ENCODE measurements around the gene DPYD. TPM values are rescaled to one million over a fixed set of nuclear protein-coding genes. Genes with fewer than 3 reads are reported as not detected.

The DPYD gene
- total and polyA plus RNA-seq, 10 of the 15 experiments (the other 5 are each of a cell fraction or from before 2014, with no cell fraction given) = 5.7 to 23.8 (median 10.2) TPM

- H3K9ac ChIP-seq (ENCODE audit: control insufficient read depth, insufficient read depth, low read length) = no peak overlapping the region
- H3K4me3 ChIP-seq = no peak overlapping the region
- intact Hi-C loops (cut with micrococcal nuclease; ENCODE audit: unreplicated experiment) (no loop called here), in situ Hi-C loops (cut with MboI) (loop anchor here (25.0 kb wide), 1 partner anchor 853 kb away; no protein-coding TSS in a partner anchor)
- ChIA-PET RAD21 (ENCODE audit: unreplicated experiment) (no interaction called here), POLR2A (interaction anchor here (0.6 to 0.7 kb wide), 2 partner anchors 176 to 183 kb away, joined by 3 to 5 read pairs; no protein-coding TSS in a partner anchor), SMC1A (ENCODE audit: uncharacterized antibody, unreplicated experiment) (no interaction called here), CTCF (interaction anchor here (1.1 kb wide), 2 partner anchors 570 to 571 kb away, joined by 3 to 4 read pairs; no protein-coding TSS in a partner anchor)
- no peaks in the 10 kb centered on the region for H3K9me3 ChIP-seq (replicated peaks; ENCODE audit: control insufficient read depth, insufficient read depth, low read length)
- no peaks in the 10 kb centered on the region for H3K79me2 ChIP-seq (ENCODE audit: control insufficient read depth, insufficient read depth, low read length)
- ATAC-seq = no peak
- no peaks in the 10 kb centered on the region for H3K27me3 ChIP-seq (replicated peaks in 1 of 2; ENCODE audit: control insufficient read depth in 2 of 2, insufficient read depth in 2 of 2, low read length in 1 of 2)
- no TSS peak for BruUV-seq (replicated peaks)
- DNase-seq (ENCODE audit: low read depth, low spot score) = no peak
- H4K20me1 ChIP-seq (ENCODE audit: control insufficient read depth, insufficient read depth) = no peaks in the 10 kb centered on the region
- H3K4me1 ChIP-seq (ENCODE audit: control insufficient read depth, insufficient read depth, low read length) = no peaks in the 10 kb centered on the region
- H3K27ac ChIP-seq (ENCODE audit: control insufficient read depth, insufficient read depth) = no peak overlapping the region
- peak; percentile 27 for FAIRE-seq
- no peak overlapping the region for H3K4me2 ChIP-seq (ENCODE audit: control insufficient read depth, insufficient read depth)
- H2AFZ ChIP-seq (ENCODE audit: control insufficient read depth, low read depth, low read length) = no peak overlapping the region
- H3K36me3 ChIP-seq (ENCODE audit: control insufficient read depth in 2 of 2, insufficient read depth in 2 of 2, low read length in 1 of 2) = no peaks in the 10 kb centered on the region
- WGBS (ENCODE audit: insufficient coverage, insufficient replicate concordance, low lambda C conversion rate, missing lambda C conversion rate) = no CpG with 5 or more reads among the region's 3 CpGs
- TF ChIP-seq EP300 (IDR thresholded peaks at IDR 0.05; ENCODE audit: borderline replicate concordance in 1 of 2, control insufficient read depth in 1 of 2, low read depth in 2 of 2, low read length in 2 of 2) (no peak), POLR2A (IDR thresholded peaks at IDR 0.05; ENCODE audit: low read depth, low read length) (no peak), CHD1 (IDR thresholded peaks at IDR 0.05; ENCODE audit: low read depth, low read length) (no peak), ESRRA (IDR thresholded peaks at IDR 0.05; ENCODE audit: low read length) (no peak), STAT3 (IDR thresholded peaks at IDR 0.05; ENCODE audit: low read depth, low read length) (no peak), EED (IDR thresholded peaks at IDR 0.05; ENCODE audit: low read depth) (no peak), BHLHE40 (IDR thresholded peaks at IDR 0.05; ENCODE audit: borderline replicate concordance in 1 of 2, low read depth in 2 of 2, low read length in 1 of 2) (no peak), ZNF384 (IDR thresholded peaks at IDR 0.05; ENCODE audit: borderline replicate concordance, low read depth, low read length) (no peak), CBX5 (IDR thresholded peaks at IDR 0.05; ENCODE audit: low read depth) (no peak), NR2C2 (IDR thresholded peaks at IDR 0.05; ENCODE audit: borderline replicate concordance, control insufficient read depth, insufficient read length, low read depth) (no peak), ZBTB4 (CRISPR knock-in tag; IDR thresholded peaks at IDR 0.05) (no peak), JUNB (IDR thresholded peaks at IDR 0.05) (no peak)
- TF ChIP-seq, protein P1, sequence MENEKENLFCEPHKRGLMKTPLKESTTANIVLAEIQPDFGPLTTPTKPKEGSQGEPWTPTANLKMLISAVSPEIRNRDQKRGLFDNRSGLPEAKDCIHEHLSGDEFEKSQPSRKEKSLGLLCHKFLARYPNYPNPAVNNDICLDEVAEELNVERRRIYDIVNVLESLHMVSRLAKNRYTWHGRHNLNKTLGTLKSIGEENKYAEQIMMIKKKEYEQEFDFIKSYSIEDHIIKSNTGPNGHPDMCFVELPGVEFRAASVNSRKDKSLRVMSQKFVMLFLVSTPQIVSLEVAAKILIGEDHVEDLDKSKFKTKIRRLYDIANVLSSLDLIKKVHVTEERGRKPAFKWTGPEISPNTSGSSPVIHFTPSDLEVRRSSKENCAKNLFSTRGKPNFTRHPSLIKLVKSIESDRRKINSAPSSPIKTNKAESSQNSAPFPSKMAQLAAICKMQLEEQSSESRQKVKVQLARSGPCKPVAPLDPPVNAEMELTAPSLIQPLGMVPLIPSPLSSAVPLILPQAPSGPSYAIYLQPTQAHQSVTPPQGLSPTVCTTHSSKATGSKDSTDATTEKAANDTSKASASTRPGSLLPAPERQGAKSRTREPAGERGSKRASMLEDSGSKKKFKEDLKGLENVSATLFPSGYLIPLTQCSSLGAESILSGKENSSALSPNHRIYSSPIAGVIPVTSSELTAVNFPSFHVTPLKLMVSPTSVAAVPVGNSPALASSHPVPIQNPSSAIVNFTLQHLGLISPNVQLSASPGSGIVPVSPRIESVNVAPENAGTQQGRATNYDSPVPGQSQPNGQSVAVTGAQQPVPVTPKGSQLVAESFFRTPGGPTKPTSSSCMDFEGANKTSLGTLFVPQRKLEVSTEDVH (IDR thresholded peaks at IDR 0.05; ENCODE audit: low read depth, partially characterized antibody) = no peak
- TF ChIP-seq, protein P2, sequence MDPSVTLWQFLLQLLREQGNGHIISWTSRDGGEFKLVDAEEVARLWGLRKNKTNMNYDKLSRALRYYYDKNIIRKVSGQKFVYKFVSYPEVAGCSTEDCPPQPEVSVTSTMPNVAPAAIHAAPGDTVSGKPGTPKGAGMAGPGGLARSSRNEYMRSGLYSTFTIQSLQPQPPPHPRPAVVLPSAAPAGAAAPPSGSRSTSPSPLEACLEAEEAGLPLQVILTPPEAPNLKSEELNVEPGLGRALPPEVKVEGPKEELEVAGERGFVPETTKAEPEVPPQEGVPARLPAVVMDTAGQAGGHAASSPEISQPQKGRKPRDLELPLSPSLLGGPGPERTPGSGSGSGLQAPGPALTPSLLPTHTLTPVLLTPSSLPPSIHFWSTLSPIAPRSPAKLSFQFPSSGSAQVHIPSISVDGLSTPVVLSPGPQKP (IDR thresholded peaks at IDR 0.05; ENCODE audit: low read depth, low read length) = no peak
Observed at GRCh38 chr1:97814804-97815203, 106.0 kb downstream of the DPYD start.

Measured in GM12878 (cell line).